Hematopoietic multipotent progenitor cell treated with erythropoietin and hydrocortisone succinate and interleukin-3 and kit ligand, for 15 days (in vitro differentiated cells): ENCODE data around the gene PACS1.
"Not testable (repeated sequence)": the region's sequence is repeated elsewhere in the genome, so short reads cannot be mapped to it uniquely, and the experiment has no call there.

Experiments
- DNase-seq: peaks from one replicate; pipeline ENCODE4 v3.0.0-alpha.2; 2015; ENCODE audit warnings: low spot score

Gene PACS1

GRCh38 chr11:66069715-66070603, at the start of gene PACS1:
PACS1 (plus strand) TSS chr11:66070272; CDS start chr11:66070487, 215 bp downstream.
- DNase-seq = peak; percentile 65

DNA sequence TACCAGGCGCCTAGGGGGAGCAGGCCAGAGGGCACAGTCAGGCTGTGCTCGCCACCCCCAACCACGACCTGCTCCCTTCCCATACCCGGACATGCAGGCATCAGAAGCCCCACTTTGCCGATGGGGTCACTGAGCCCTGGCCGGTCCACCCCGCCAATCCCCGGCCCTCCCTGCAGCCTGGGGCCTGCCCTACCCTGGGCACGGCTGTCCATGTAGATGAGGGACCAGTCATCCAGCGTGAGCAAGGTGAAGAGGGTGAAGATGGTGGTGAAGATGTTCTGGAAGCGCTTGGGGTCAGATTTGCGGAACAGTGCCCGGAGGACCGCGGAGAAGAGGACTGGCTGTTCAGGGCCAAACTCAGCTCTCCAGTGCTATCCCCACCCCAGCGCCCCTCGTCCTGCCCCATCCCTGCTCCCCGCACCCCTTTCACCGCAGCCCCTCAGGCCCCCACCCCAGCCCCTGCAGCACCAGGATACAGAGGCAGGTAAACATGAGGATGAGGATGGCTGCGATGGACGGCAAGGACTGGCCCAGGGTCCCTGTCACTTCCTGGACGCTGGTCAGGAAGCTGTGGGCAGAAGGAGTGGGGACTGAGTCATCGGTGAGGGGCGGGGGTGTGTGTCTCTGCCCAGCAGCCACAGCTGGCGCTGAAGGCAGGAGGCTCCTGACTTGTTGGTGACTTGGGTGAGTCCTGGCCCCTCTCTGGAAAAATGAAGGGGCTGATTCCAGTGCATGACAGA, 49.3 kb upstream of the PACS1 start:
- DNase-seq = no peak

DNA sequence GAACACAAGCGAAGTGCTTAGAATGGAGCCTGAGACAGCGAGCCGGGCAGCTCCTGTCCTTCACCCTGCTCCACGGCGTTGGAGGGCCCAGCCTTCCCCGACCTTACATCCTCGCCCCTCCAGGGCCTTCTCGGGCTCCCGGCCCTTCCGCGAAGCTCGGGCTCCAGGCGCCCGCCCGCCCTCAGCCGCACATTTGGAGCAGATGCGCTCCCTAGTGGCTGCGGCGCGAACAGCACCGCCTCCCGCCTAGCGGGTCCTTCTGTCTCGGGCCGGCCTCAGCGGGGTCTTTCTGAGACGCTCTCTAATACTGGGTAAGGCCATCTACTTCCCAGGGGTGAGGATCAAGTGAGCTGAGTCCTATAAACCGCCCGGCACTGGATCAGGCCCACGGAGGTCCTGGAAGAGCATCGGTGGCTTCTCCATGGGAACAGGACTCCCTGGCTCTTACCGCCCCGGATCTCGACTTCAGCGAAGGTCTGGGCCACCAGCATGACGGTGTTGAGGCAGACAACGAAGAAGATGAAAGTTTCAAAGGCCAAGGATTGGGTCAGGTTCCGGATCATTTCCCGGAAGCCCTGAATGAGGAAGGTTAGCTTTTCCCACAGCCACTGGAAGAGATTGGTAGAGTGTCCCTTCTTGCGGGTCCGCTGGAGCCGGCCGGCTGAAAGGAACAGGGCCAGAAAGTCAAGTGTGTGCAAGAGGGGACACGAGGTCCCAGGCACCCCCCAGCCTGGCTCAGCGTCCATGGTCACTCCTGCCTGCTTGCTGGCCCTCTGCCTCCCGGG, 47.5 kb upstream of the PACS1 start:
- peak; percentile 74 for DNase-seq

DNA sequence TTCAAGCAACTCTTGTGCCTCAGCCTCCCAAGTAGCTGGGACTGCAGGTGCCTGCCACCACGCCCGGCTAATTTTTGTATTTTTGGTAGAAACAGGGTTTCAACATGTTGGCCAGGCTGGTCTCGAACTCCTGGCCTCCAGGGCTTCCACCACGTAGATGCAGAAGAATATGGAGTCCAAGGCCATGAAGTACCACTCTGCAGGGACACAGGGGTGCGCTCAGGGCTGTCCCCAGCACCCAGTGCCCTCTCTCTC, 47.0 kb upstream of the PACS1 start:
- not testable (repeated sequence) for DNase-seq

- DNase-seq = no peak
These were observed 44.0 kb upstream of the PACS1 start, which contains the start of gene CATSPER1 for GRCh38 chr11:66026017-66026529. CATSPER1 (minus strand) TSS chr11:66026479; CDS start chr11:66026379, 100 bp downstream.

GRCh38 chr11:66032957-66033735, 36.9 kb upstream of the PACS1 start:
- DNase-seq = no peak

- no peak for DNase-seq
These were observed 34.3 kb upstream of the PACS1 start for GRCh38 chr11:66035653-66036333.

DNA sequence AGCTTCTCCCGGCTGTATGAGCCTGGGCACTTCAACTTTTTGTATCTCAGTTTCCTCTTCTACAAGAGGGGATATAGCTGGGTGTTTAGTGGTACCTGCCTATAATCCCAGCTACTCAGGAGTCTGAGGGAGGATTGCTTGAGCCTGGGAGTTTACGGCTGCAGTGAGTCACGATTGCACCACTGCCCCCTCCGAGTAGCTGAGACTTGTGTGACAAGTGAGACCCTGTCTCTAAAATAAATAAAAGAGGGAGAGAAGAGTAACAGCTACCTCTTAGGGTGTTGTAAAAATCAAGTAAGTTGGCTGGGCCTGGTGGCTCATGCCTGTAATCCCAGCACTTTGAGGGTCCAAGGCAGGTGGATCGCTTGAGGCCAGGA, 33.8 kb upstream of the PACS1 start:
- no peak for DNase-seq

- no peak for DNase-seq
These were observed 32.7 kb upstream of the PACS1 start for GRCh38 chr11:66037327-66037726.

DNA sequence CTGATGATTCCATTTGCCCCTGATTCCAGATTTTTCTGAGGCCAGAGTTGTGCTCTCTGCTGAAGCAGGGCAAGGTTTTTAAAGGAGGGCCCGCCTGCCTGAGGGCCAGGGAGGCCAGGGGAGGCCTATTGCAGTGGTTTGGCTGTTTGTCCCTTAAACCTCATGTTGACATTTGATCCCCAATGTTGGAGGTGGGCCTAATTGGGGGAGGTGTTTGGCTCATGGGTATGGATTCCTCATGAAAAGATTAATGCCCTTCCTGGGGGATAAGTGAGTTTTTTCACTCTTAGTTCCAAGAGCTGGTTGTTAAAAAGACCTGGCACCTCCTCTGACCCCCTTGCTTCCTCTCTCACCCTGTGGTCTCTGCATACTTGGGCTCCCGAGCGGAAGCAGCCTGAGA, 30.3 kb upstream of the PACS1 start:
- no peak for DNase-seq

DNA sequence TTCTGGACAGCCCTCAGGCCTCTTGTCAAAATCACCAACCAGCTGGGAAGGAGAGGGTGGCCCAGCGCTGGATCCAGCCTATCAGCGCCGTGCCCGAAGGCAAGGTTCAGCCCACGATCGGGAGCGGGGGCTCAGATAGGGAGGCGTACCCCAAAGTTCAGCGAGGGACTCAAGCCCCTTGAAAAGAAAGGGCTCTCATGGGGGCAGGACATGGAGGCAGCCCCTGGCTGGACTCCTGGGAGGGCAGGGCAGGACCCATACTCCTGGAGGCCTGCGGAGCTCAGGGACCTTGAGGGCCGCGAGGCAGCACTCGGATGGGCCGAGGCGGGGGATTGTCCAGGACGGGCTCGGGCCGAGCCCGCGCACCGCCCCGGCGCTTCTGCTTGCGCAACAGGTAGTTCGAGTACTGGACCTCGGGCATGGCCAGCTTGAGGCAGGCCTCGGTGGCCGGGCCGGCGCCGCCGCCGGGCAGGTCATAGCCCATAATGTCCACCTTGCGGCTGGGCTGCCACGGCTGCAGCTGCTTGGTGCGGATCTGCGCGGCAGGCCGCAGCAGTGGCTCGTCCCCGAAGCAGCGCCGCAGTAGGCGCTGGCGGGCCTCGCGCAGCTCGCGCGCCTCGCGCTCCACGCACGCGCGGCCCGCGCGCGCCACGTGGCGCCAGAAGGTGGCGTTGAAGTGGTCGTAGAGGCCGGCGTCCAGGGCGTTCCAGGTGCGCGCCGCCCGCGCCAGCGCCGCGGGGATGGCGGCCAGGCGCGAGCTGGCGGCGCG, 27.7 kb upstream of the PACS1 start:
- no peak for DNase-seq

- DNase-seq = no peak
These were observed 26.8 kb upstream of the PACS1 start for GRCh38 chr11:66042996-66043906.

GRCh38 chr11:66044757-66045156, 25.3 kb upstream of the PACS1 start:
- no peak for DNase-seq

DNA sequence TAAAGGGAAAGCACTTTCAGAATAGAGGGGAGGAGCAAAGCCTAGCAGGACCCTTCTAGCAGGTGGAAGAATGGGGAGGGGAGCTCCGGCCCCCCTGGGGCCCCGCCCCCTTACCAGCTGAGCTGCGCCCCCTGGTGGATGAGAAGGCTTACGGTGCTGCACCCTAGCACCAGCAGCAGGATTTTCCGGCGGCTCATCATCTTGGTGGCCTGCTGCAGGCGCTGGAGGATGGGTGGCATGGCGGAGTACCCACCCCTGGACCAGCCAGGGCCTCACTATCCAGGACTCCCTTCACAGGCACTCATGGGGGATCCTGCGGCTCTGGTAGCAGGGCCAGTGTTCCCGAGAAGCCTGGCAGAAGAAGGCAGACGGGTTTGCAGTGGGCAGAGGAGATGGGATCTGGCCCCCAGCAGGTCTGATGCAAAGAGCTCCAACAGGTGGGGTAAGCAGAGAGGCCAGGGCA, 24.9 kb upstream of the PACS1 start:
- peak; percentile 77 for DNase-seq

GRCh38 chr11:66046901-66047300, 23.2 kb upstream of the PACS1 start:
- DNase-seq = no peak

- no peak for DNase-seq
These were observed 22.3 kb upstream of the PACS1 start for GRCh38 chr11:66047541-66048365.

GRCh38 chr11:66048547-66049323, 21.3 kb upstream of the PACS1 start, which contains the start of gene GAL3ST3:
GAL3ST3 (minus strand) TSS chr11:66049161; CDS start chr11:66045415, 3,746 bp downstream.
- DNase-seq = no peak
